Measurements from ENCODE around the gene ANKMY1. TPM values are rescaled to one million over a fixed set of nuclear protein-coding genes. Genes with fewer than 3 reads are reported as not detected.

Gene ANKMY1
- total RNA-seq, 4 donors from 2014 or later = 7.0 to 12.0 (median 8.9) TPM

- Histone ChIP-seq H3K4me3 (no peak overlapping the region), H3K27ac (no peak overlapping the region), H3K27me3 (no peaks in the 10 kb centered on the region), H3K4me1 (peaks cover 0 to 11% (median 0%) of the 10 kb centered on the region in 3 donors), H3K36me3 (peaks cover 0 to 41% of the 10 kb centered on the region in 2 donors), H3K9me3 (no peaks in the 10 kb centered on the region)
- 76 to 90% methylated on average over 2 to 5 of the region's 12 CpGs for WGBS, 2 donors (ENCODE audit: low coverage in 1 of 2)
- ATAC-seq = no peak
- TF ChIP-seq CTCF (IDR thresholded peaks at IDR 0.05) (no peak), EP300 (IDR thresholded peaks at IDR 0.05) (no peak), POLR2AphosphoS5 (IDR thresholded peaks at IDR 0.05) (no peak), POLR2A (IDR thresholded peaks at IDR 0.05) (no peak)
Observed at GRCh38 chr2:240510513-240511210, 47.1 kb downstream of the ANKMY1 start.

- H3K36me3 ChIP-seq = peaks cover 0 to 48% of the 10 kb centered on the region in 2 donors
- H3K27me3 ChIP-seq = no peaks in the 10 kb centered on the region
- no peak for ATAC-seq
- no peak overlapping the region for H3K4me3 ChIP-seq
- no peaks in the 10 kb centered on the region for H3K9me3 ChIP-seq
- 56 to 80% methylated on average over 5 to 11 of the region's 12 CpGs for WGBS, 2 donors (ENCODE audit: low coverage in 1 of 2)
- no peak overlapping the region for H3K27ac ChIP-seq
- TF ChIP-seq POLR2AphosphoS5 (IDR thresholded peaks at IDR 0.05) = no peak
- TF ChIP-seq EP300 (IDR thresholded peaks at IDR 0.05) = no peak
- TF ChIP-seq POLR2A (IDR thresholded peaks at IDR 0.05) = no peak
- no peak for TF ChIP-seq CTCF (IDR thresholded peaks at IDR 0.05)
- H3K4me1 ChIP-seq = peaks cover 0 to 11% (median 0%) of the 10 kb centered on the region in 3 donors
Observed at GRCh38 chr2:240509667-240510512, 47.9 kb downstream of the ANKMY1 start.

- peaks cover 0 to 5% (median 0%) of the 10 kb centered on the region in 3 donors for H3K4me1 ChIP-seq
- no peak overlapping the region for H3K4me3 ChIP-seq
- H3K9me3 ChIP-seq = no peaks in the 10 kb centered on the region
- peaks cover 0 to 50% of the 10 kb centered on the region in 2 donors for H3K36me3 ChIP-seq
- ATAC-seq = no peak
- no peak overlapping the region for H3K27ac ChIP-seq
- H3K27me3 ChIP-seq = no peaks in the 10 kb centered on the region
- TF ChIP-seq POLR2A (IDR thresholded peaks at IDR 0.05) (no peak), POLR2AphosphoS5 (IDR thresholded peaks at IDR 0.05) (no peak), EP300 (IDR thresholded peaks at IDR 0.05) (no peak), CTCF (IDR thresholded peaks at IDR 0.05) (no peak)
- WGBS, 2 donors (ENCODE audit: low coverage in 1 of 2) = 91 to 98% methylated on average over 4 to 6 of the region's 7 CpGs
Observed at GRCh38 chr2:240508832-240509545, 48.8 kb downstream of the ANKMY1 start.

DNA sequence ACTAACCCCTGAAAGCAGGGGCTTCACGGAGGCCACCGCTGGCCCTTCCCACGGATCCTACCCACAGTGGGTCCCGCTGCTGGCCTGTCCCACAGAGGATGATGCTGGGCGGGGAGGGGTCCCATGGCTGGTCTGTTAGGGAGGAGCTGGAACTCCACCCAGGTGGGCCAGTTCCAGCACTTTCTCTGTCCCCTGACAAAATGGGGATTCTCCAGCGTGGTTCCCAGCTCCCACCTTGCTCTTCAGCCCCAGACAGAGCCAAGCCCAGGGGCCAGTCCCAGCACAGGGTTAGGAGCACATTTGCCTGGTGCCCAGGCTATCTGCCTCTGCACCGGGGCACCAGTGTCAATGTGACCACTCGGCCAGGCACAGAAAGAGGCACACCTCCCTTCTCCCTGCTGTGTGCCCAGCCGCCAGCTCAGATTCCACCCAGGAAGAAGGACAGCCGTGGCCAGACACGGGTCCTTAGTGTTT lies 50.0 kb downstream of the ANKMY1 start:
- H3K9me3 ChIP-seq = no peaks in the 10 kb centered on the region

More for the DNA sequence above, 50.0 kb downstream of the ANKMY1 start:
- Histone ChIP-seq H3K4me1 (no peaks in the 10 kb centered on the region), H3K27ac (no peak overlapping the region), H3K27me3 (no peaks in the 10 kb centered on the region), H3K4me3 (no peak overlapping the region), H3K36me3 (peaks cover 0 to 48% of the 10 kb centered on the region in 2 donors)
- WGBS, 2 donors (ENCODE audit: low coverage in 1 of 2) = 82% methylated on average over 3 of the region's 11 CpGs; no CpG with 5 or more reads in 1 of the 2 donors
- TF ChIP-seq EP300 (IDR thresholded peaks at IDR 0.05) (no peak), POLR2A (IDR thresholded peaks at IDR 0.05) (no peak), CTCF (IDR thresholded peaks at IDR 0.05) (no peak)
- ATAC-seq = no peak
